HS-27A (cell line): ENCODE measurements around the gene ABCC4.

ENCODE experiments used
- DNase-seq: peaks from one replicate; pipeline ENCODE4 v3.0.0-alpha.2; 2012; ENCODE audit warnings: low read depth, missing footprints

The ABCC4 gene

GRCh38 chr13:95155093-95155492, 146.2 kb downstream of the ABCC4 start:
- no peak for DNase-seq

GRCh38 chr13:95154413-95154886, 146.8 kb downstream of the ABCC4 start:
- no peak for DNase-seq

- no peak for DNase-seq
Observed at GRCh38 chr13:95153647-95154412, 147.4 kb downstream of the ABCC4 start.

GRCh38 chr13:95151942-95152587, 149.2 kb downstream of the ABCC4 start:
- DNase-seq, result no peak

GRCh38 chr13:95150555-95150954, 150.7 kb downstream of the ABCC4 start:
- DNase-seq, result no peak

- DNase-seq, result no peak
Observed at GRCh38 chr13:95146486-95146885, 154.8 kb downstream of the ABCC4 start.

- no peak for DNase-seq
Observed at GRCh38 chr13:95145587-95145986, 155.7 kb downstream of the ABCC4 start.

GRCh38 chr13:95140502-95140901, 160.7 kb downstream of the ABCC4 start:
- no peak for DNase-seq

- DNase-seq, result no peak
Observed at GRCh38 chr13:95138876-95139585, 162.2 kb downstream of the ABCC4 start.

- no peak for DNase-seq
Observed at GRCh38 chr13:95137096-95137495, 164.2 kb downstream of the ABCC4 start.

- no peak for DNase-seq
Observed at GRCh38 chr13:95136638-95137037, 164.6 kb downstream of the ABCC4 start.

GRCh38 chr13:95133498-95133897, 167.8 kb downstream of the ABCC4 start:
- DNase-seq, result no peak

GRCh38 chr13:95129004-95129403, 172.2 kb downstream of the ABCC4 start:
- DNase-seq, result no peak

GRCh38 chr13:95128045-95128643, 173.1 kb downstream of the ABCC4 start:
- no peak for DNase-seq

GRCh38 chr13:95124959-95125358, 176.3 kb downstream of the ABCC4 start:
- no peak for DNase-seq

GRCh38 chr13:95123726-95124125, 177.5 kb downstream of the ABCC4 start:
- no peak for DNase-seq

- DNase-seq, result no peak
Observed at GRCh38 chr13:95122063-95122462, 179.2 kb downstream of the ABCC4 start.

GRCh38 chr13:95121516-95121915, 179.7 kb downstream of the ABCC4 start:
- DNase-seq, result no peak

GRCh38 chr13:95120650-95121049, 180.6 kb downstream of the ABCC4 start:
- no peak for DNase-seq

- DNase-seq, result no peak
Observed at GRCh38 chr13:95118541-95119324, 182.5 kb downstream of the ABCC4 start.

- no peak for DNase-seq
Observed at GRCh38 chr13:95117092-95117491, 184.2 kb downstream of the ABCC4 start.

GRCh38 chr13:95115525-95115924, 185.7 kb downstream of the ABCC4 start:
- DNase-seq, result no peak
